KOPT-K1 (cell line): ENCODE measurements around the gene AKAP6.
"Not testable (repeated sequence)": the region's sequence is repeated elsewhere in the genome, so short reads cannot be mapped to it uniquely, and the experiment has no call there.

Experiments used
- H3K27ac ChIP-seq: fragments of 200-600 bp; sonication (generic); 2 replicates; pipeline ENCODE4 v1.5.1; 2016; ENCODE audit warnings: antibody characterized with exemption, mild to moderate bottlenecking, low read depth, low read length; ENCODE audit not compliant: poor library complexity, severe bottlenecking
- H3K36me3 ChIP-seq: fragments of 200-600 bp; sonication (generic); 2 replicates; pipeline ENCODE4 v1.5.1; 2017; ENCODE audit warnings: antibody characterized with exemption, mild to moderate bottlenecking, low read length, moderate library complexity; ENCODE audit not compliant: insufficient read depth
- H3K9me3 ChIP-seq: fragments of 200-600 bp; sonication (generic); 2 replicates; pipeline ENCODE4 v1.5.1; 2017; ENCODE audit warnings: antibody characterized with exemption, low read length, mild to moderate bottlenecking; ENCODE audit not compliant: insufficient read depth, poor library complexity, severe bottlenecking

Gene AKAP6

DNA sequence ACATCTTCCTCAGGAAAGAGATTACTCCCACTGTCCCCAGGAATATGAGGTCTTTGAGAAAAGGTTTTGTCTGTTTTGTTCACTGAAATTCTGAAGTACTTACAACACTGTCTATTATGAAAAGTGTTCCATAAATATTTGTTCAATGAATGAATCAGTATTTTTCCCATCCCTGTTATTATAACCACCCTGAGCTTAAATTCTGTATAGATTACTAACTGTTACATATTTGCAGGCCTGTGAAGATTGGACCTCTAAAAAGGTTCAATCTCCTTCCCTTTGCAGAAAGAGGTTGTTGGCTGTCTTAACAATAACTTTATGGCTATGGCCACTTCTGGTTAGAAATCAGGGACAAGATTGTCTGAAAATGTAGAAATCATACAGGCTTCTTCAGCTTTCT lies 435.0 kb downstream of the AKAP6 start:
- Histone ChIP-seq H3K27ac (no peak overlapping the region), H3K9me3 (no peaks in the 10 kb centered on the region), H3K36me3 (no peaks in the 10 kb centered on the region)

DNA sequence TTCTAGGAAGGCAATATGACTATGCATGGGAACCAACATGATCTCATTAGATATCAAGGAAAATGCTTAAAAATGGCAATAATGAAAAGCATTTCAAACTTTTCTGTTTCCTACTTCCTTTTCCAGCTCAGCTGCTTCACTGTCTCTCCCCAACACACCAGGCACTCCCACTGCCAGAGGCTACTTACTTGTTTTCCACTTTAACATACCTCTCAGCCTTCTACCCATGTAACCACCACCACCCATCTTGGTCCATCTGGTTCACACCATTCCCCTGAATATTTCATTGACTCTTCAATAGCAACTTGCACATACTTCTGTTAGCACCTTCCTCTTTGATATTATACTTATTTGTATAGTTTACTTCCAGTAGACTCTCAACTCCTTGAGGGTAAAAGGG lies 441.3 kb downstream of the AKAP6 start:
- Histone ChIP-seq H3K36me3 (no peaks in the 10 kb centered on the region), H3K9me3 (no peaks in the 10 kb centered on the region), H3K27ac (no peak overlapping the region)

DNA sequence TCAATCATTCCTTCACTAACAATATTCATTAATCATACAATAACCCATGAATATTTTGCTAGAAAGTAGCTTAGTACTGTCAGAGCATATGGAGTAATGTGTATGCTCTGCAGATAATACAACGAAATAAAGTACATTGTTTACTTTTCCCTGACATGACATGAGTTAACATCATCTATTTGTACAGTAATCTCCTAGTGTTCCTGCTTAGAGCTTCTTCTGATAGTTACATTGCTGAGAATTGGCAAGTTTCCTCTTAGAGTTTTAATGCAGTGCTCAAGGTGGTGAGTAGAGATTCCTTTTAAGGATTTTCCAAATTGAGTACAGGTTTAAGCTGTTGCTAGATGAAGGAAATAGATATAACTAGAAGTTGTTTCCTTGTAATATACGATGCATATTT lies 445.1 kb downstream of the AKAP6 start:
- Histone ChIP-seq H3K27ac (no peak overlapping the region), H3K9me3 (no peaks in the 10 kb centered on the region), H3K36me3 (no peaks in the 10 kb centered on the region)

DNA sequence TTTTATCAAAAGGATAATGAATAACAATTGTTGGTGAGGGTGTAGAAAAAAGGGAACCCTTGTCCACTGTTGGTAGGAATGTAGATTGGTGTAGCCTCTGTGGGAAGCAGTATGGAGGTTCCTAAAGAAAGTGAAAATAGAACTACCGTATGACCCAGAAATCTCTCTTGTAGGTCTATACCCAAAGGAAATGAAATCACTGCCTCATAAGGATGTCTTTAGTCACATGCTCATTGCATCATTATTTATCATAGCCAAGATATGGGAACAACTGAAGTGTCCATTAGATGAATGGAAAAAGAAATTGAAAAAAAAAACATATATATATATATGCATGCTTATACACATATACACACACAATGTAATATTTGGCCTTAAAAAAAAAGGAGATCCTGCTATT lies 450.7 kb downstream of the AKAP6 start:
- H3K27ac ChIP-seq, result no peak overlapping the region
- no peaks in the 10 kb centered on the region for H3K9me3 ChIP-seq
- H3K36me3 ChIP-seq, result no peaks in the 10 kb centered on the region

DNA sequence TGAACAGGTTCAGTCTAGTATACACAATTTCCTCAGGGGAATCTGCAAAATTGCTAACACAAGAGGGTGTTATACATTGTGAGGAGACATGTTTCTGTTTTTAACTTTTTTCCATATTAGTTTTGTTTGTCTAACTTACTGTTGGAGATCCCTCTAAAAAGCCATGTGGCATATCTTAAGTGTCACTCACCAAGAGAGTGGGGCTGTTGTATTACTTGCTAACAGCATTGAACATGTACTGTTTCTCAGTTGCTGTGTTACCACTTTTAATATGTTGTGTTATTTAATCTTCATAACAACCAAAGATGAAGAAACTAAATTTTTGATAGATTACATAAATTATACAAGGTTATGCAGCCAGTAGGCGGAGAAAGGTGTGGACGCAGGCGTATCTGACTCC lies 455.3 kb downstream of the AKAP6 start:
- Histone ChIP-seq H3K9me3 (no peaks in the 10 kb centered on the region), H3K36me3 (no peaks in the 10 kb centered on the region), H3K27ac (no peak overlapping the region)

DNA sequence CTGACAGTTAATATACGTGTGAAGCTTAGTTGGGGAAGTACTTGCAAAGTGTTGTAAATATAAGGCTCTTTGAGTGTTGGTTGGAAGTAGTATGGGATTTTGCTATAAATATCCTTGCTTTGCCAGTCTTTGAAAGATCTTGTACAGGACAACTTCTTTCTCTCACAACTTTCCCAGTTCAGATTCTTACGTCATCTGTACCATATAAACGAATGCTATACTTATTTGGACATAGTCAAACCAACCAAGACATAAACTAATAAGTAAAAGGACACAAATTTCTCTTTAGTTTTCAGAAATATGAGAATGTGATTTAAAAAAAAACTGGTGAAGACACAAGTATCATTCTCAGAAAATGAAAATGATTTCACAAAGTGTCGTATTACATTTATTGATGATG lies 456.5 kb downstream of the AKAP6 start:
- H3K9me3 ChIP-seq, result no peaks in the 10 kb centered on the region
- H3K36me3 ChIP-seq, result no peaks in the 10 kb centered on the region

DNA sequence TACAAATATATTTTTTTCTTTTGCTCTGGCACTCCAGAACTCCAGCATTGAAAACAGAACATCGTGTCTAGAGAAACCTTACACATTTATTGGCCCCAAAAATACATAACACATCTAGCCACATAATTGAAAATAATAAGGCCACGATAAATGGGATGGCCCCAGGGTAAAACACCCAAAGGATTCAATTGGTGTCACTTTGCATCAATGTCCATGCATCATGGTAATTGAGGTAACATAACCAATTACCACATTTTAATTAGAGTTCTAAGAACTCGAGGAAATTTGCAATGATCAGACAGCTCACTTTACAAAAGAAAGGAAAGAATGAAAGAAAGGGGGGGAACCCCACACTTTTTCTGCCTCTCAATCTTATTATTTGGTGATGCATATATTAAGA lies 457.8 kb downstream of the AKAP6 start:
- Histone ChIP-seq H3K36me3 (no peaks in the 10 kb centered on the region), H3K9me3 (no peaks in the 10 kb centered on the region), H3K27ac (no peak overlapping the region)

More for the DNA sequence above, 456.5 kb downstream of the AKAP6 start:
- no peak overlapping the region for H3K27ac ChIP-seq

DNA sequence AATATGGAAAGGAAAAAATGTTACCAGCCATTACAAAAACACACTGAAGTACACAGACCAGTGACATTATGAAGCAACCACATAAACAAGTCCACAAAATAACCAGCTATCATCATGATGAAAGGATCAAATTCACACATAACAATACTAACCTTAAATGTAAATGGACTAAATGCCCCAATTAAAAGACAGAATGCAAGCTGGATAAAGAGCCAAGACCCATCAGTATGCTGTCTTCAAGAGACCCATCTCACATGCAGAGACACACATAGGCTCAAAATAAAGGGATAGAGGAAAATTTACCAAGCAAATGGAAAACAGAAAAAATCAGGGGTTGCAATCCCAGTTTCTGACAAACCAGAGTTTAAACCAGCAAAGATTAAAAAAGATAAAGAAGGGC lies 463.9 kb downstream of the AKAP6 start:
- H3K36me3 ChIP-seq, H3K9me3 ChIP-seq: not testable (repeated sequence)

DNA sequence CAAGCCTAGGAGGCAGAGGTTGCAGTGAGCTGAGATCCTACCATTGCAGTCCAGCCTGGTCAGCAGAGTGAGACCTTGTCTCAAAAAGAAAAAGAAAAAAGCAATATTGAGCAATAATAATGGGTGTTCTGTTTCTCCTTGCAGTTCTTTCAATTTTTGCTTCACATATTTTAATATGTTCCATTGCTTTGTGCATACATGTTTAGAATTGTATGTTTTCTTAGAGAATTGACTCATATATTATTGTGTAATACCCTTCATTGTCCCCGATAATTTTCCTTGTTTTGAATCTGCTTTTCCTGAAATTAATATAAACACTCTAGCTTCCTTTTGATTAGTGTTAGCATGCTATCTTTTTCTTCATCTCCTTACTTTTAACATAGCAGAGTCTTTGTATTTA lies 471.2 kb downstream of the AKAP6 start:
- no peak overlapping the region for H3K27ac ChIP-seq
- H3K36me3 ChIP-seq, result no peaks in the 10 kb centered on the region
- peaks cover 7% of the 10 kb centered on the region for H3K9me3 ChIP-seq

More for the DNA sequence above, 463.9 kb downstream of the AKAP6 start:
- H3K27ac ChIP-seq, result not testable (repeated sequence)

DNA sequence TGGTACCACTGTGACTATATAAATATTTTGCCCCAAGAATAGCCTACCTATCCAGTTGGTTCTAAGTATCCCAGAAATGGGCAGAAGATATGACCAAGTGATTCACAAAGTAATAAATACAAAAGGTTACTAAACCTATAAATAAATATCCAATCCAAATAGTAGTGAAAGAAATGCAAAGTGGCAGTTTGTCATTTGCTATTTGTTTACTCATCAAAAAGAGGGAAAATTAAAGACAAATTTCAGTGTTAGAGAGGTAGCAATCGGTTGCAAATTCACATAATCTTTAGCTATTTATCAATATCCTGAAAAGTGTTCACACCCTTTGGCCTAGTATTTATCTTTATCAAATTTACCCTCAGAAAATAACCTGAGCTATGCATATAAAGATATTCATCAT lies 473.2 kb downstream of the AKAP6 start:
- no peaks in the 10 kb centered on the region for H3K36me3 ChIP-seq
- peaks cover 7% of the 10 kb centered on the region for H3K9me3 ChIP-seq
- H3K27ac ChIP-seq, result no peak overlapping the region

DNA sequence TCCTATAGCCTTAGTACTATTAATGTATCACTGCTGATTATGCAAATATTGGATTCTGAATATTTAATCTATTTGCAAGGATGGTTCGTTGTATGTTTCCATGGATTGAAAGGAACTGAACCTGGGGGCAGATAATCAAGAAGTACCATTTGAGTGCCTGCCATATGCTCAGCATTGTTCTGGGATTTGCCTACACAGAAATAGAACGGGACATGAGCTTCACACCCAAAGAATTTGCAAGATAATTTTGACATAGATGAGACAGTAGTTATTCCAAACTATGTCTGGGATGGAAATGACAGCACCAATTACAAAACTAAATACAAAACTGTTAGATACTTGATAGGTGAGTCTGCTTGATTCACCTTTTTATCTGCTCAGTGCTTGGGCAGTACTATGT lies 476.9 kb downstream of the AKAP6 start:
- peaks cover 7% of the 10 kb centered on the region for H3K9me3 ChIP-seq
- no peaks in the 10 kb centered on the region for H3K36me3 ChIP-seq
- H3K27ac ChIP-seq, result no peak overlapping the region

DNA sequence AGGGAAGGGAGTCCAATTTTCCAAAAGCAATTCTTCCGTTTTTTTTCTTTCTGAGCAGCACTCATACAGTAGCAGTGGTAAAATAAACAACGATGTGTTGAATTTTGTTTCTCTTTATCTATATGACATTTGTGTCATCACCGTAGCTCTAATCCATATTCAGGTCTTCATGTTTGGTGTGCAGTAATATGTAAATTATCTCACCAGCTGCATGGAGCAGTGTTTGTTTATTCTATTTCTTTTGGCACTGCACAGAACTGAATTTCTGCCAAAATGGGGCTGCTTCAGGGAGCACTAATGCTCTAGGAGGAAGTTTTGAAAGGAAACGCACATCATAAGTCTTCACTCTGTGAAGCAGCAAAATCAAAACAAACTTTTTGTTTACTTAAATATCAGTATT lies 479.5 kb downstream of the AKAP6 start:
- Histone ChIP-seq H3K36me3 (no peaks in the 10 kb centered on the region), H3K9me3 (peaks cover 7% of the 10 kb centered on the region), H3K27ac (no peak overlapping the region)

DNA sequence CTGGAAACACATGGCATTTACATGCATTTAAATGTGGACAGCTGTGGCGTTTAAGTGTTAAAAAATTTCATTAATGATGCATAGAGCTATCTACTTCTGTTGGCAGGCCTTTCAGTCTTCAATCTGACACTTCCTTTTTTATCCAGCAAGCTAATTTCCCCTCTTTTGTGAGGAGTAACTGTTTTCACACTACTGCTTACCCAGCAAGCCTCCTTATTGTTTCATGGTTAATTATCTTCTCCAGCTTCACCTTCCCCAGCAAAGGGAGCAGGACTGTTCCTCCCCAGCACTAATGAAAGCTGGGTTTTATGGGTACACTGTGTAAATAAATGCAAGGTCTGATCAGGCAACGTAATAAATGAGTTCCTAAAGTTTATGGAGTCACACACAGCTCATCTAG lies 480.2 kb downstream of the AKAP6 start:
- no peak overlapping the region for H3K27ac ChIP-seq
- no peaks in the 10 kb centered on the region for H3K36me3 ChIP-seq
- peaks cover 3% of the 10 kb centered on the region for H3K9me3 ChIP-seq

DNA sequence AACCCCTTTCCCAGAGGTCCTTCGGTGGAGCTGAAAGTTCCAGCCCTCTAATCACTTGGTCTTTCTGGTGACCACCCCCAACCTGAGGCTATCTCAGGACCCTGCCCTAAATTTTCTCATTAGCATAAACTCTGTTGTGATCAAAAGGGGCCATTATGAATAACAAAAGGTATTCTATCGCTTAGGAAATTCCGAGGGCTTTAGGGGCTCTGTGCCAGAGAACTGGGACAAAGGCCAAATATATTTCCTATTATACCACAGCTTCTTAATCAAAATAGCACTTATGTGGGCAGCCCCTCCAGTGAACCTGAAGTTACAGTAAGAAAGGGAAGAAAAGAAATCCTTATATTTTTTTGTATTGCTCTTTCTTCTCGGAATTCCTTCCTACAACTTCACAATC lies 484.3 kb downstream of the AKAP6 start:
- no peaks in the 10 kb centered on the region for H3K9me3 ChIP-seq
- no peak overlapping the region for H3K27ac ChIP-seq
- no peaks in the 10 kb centered on the region for H3K36me3 ChIP-seq

DNA sequence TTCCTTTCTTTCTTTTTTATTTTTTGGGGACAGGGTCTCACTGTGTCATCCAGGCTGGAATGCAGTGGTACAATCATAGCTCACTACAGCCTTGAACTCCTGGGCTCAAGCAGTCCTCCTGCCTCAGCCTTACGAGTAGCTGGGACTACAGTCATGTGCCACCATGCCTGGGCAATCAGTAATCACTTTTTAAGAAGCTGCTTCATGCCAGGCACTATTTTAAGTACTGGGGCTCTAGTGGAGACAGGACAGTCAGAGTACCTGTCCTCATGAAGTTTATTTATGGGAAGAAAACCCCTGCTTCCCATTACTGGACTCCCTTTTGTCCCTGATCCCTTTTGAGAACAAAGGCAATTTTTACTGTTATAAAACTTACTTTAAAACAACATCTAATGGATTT lies 485.6 kb downstream of the AKAP6 start:
- Histone ChIP-seq H3K9me3 (no peaks in the 10 kb centered on the region), H3K36me3 (no peaks in the 10 kb centered on the region), H3K27ac (no peak overlapping the region)

DNA sequence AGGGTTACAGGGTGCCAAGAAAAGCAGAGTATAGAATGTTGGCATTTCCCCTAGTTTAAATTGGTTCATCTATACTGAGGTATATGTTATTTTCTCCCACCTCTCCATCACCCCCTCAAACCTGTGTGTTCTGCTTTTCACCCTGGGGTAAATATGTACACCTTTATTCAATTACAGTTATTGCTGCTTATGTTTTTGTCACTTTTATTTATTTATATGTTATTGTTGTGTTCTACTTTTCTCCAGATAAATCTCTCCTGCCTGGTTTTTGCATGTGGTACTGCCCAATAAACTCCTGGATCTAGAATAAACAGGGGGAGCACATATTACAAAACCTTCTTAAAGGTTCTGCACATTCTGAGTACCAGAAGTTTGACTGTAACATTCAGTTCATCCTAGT lies 487.5 kb downstream of the AKAP6 start:
- no peak overlapping the region for H3K27ac ChIP-seq
- no peaks in the 10 kb centered on the region for H3K36me3 ChIP-seq
- no peaks in the 10 kb centered on the region for H3K9me3 ChIP-seq

DNA sequence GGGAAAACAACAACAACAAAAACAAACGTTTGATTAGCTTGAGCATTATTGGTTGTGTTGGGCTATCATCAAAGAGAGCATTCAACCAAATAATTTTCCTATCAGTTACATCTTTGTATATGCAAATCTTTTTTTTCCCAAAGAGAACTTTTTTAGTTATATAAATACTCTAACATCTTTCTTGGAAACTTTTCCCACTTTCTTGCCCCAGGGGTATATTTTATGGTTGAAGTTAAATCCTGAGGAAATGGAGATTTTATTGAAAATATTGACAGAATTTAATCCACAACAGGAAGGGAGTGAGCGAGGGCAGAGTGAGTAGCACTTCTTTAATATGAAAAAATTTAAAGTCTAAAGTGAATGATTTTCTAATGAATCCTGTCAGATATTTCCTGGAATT lies 488.7 kb downstream of the AKAP6 start:
- H3K36me3 ChIP-seq, result no peaks in the 10 kb centered on the region
- no peak overlapping the region for H3K27ac ChIP-seq
- H3K9me3 ChIP-seq, result no peaks in the 10 kb centered on the region
